H1 (cell line): ENCODE data around the gene CUBN. TPM values are rescaled to one million over a fixed set of nuclear protein-coding genes. Genes with fewer than 3 reads are reported as not detected.

Experiments
- CTCF ChIA-PET: fragments of 300-600 bp; sonication (Branson Sonifier 250); formaldehyde crosslinking; loops from one replicate; lab custom pipeline; 2021; ENCODE audit not compliant: partially characterized antibody; lab: Charles Lee
- POLR2A ChIA-PET: fragments of 300-600 bp; sonication (Branson Sonifier 250); formaldehyde crosslinking; loops from one replicate; lab custom pipeline; 2021; ENCODE audit warnings: inconsistent platforms; ENCODE audit not compliant: partially characterized antibody; lab: Charles Lee
- DNase-seq, 2 experiments: peaks; one replicate each; pipeline versions ENCODE4 v3.0.0 to v3.0.0-alpha.2; 2010 to 2022; ENCODE audit warnings: low spot score in 2 of 2, low read depth in 1 of 2, mixed read lengths in 1 of 2
- FAIRE-seq: peaks from 2 replicates; lab custom pipeline; 2011; peaks lifted over from hg19 to GRCh38; lab: Jason Lieb, UNC
- H2AFZ ChIP-seq: 2 replicates; pipeline ENCODE4 v1.8.1; 2012; ENCODE audit warnings: low read length, inconsistent platforms
- H2AK5ac ChIP-seq: 2 replicates; pipeline ENCODE4 v1.6.1; 2013; ENCODE audit warnings: low read depth, low read length
- H2BK120ac ChIP-seq: replicated peaks from 2 replicates; pipeline ENCODE3; 2013; ENCODE audit warnings: low read depth, low read length, inconsistent platforms
- H2BK12ac ChIP-seq: 2 replicates; pipeline ENCODE4 v1.6.1; 2013; ENCODE audit warnings: low read depth, low read length
- H2BK15ac ChIP-seq: 2 replicates; pipeline ENCODE4 v1.6.1; 2013; ENCODE audit warnings: low read length
- H2BK20ac ChIP-seq: 2 replicates; pipeline ENCODE4 v1.6.1; 2013; ENCODE audit warnings: low read length
- H2BK5ac ChIP-seq: 2 replicates; pipeline ENCODE4 v1.6.1; 2013; ENCODE audit warnings: low read depth, low read length
- H3K14ac ChIP-seq: 2 replicates; pipeline ENCODE4 v1.6.1; 2013; ENCODE audit warnings: inconsistent platforms; ENCODE audit not compliant: insufficient read length
- H3K18ac ChIP-seq: 2 replicates; pipeline ENCODE4 v1.6.1; 2013; ENCODE audit warnings: low read length; ENCODE audit errors: extremely low read depth
- H3K23ac ChIP-seq: 2 replicates; pipeline ENCODE4 v1.6.1; 2013; ENCODE audit warnings: inconsistent platforms; ENCODE audit not compliant: insufficient read length
- H3K23me2 ChIP-seq: 2 replicates; pipeline ENCODE4 v1.6.1; 2013; ENCODE audit warnings: low read depth, low read length
- H3K27ac ChIP-seq: 2 replicates; pipeline ENCODE4 v1.6.1; 2011; ENCODE audit warnings: low read depth, low read length, inconsistent platforms
- H3K27me3 ChIP-seq, 4 experiments: replicated peaks in 1 of 4; 1 replicate in 1 of 4; 2 replicates in 3 of 4; pipeline versions ENCODE4 v1.6.1 to v1.8.1; 2011 to 2013; ENCODE audit warnings: low read length in 3 of 4, mild to moderate bottlenecking in 3 of 4, inconsistent platforms in 2 of 4, mixed read lengths in 2 of 4, moderate library complexity in 1 of 4; ENCODE audit not compliant: control insufficient read depth in 3 of 4, insufficient read depth in 3 of 4; ENCODE audit errors: extremely low read depth in 1 of 4
- H3K36me3 ChIP-seq, 4 experiments: 2 replicates each; pipeline versions ENCODE4 v1.6.1 to v1.8.1; 2011 to 2013; ENCODE audit warnings: mild to moderate bottlenecking in 4 of 4, low read length in 3 of 4, moderate library complexity in 2 of 4, control low read depth in 1 of 4, inconsistent platforms in 1 of 4; ENCODE audit not compliant: insufficient read depth in 4 of 4, control insufficient read depth in 2 of 4
- H3K4ac ChIP-seq: replicated peaks from 2 replicates; pipeline ENCODE3; 2013; ENCODE audit warnings: low read length, low read depth, mixed read lengths, inconsistent platforms; ENCODE audit not compliant: insufficient read length
- H3K4me1 ChIP-seq, 4 experiments: replicated peaks in 1 of 4; 1 replicate in 1 of 4; 2 replicates in 3 of 4; pipeline versions ENCODE4 v1.6.1 to v1.8.1; 2011 to 2013; ENCODE audit warnings: low read length in 3 of 4, inconsistent platforms in 2 of 4, mixed read lengths in 1 of 4; ENCODE audit not compliant: insufficient read depth in 4 of 4, control insufficient read depth in 3 of 4
- H3K4me2 ChIP-seq, 2 experiments: 2 replicates each; pipeline versions ENCODE4 v1.6.1 to v1.8.1; 2011 to 2013; ENCODE audit warnings: low read depth in 2 of 2, low read length in 2 of 2, control low read depth in 1 of 2, inconsistent platforms in 1 of 2, mild to moderate bottlenecking in 1 of 2; ENCODE audit not compliant: insufficient read depth in 1 of 2
- H3K4me3 ChIP-seq, 4 experiments: fragments of 200-600, 300-600 bp in 1 of 4; sonication (generic), shearing (Covaris generic), sonication (Bioruptor Twin) in 1 of 4; 2 replicates each; pipeline versions ENCODE4 v1.5.1 to v1.8.1; 2011 to 2016; ENCODE audit warnings: low read length in 4 of 4, low read depth in 3 of 4, control low read depth in 2 of 4, inconsistent platforms in 2 of 4, mild to moderate bottlenecking in 2 of 4, mixed read lengths in 1 of 4, moderate library complexity in 1 of 4; ENCODE audit not compliant: insufficient read depth in 2 of 4; ENCODE audit errors: extremely low read depth in 1 of 4
- H3K56ac ChIP-seq: replicated peaks from 2 replicates; pipeline ENCODE3; 2013; ENCODE audit warnings: low read depth, mild to moderate bottlenecking, mixed read lengths, low read length, inconsistent platforms; ENCODE audit not compliant: insufficient read length
- H3K79me1 ChIP-seq: 2 replicates; pipeline ENCODE4 v1.6.1; 2013; ENCODE audit warnings: low read depth, low read length, control low read depth
- H3K79me2 ChIP-seq, 2 experiments: 2 replicates each; pipeline versions ENCODE4 v1.6.1 to v1.8.1; 2012 to 2013; ENCODE audit warnings: low read length in 2 of 2, mild to moderate bottlenecking in 2 of 2, inconsistent platforms in 1 of 2; ENCODE audit not compliant: insufficient read depth in 2 of 2, control insufficient read depth in 1 of 2
- H3K9ac ChIP-seq, 4 experiments: replicated peaks in 1 of 4; 1 replicate in 1 of 4; 2 replicates in 3 of 4; pipeline versions ENCODE4 v1.6.1 to v1.8.1; 2011 to 2013; ENCODE audit warnings: low read depth in 3 of 4, low read length in 3 of 4, control low read depth in 2 of 4, mild to moderate bottlenecking in 2 of 4, moderate library complexity in 2 of 4, inconsistent platforms in 1 of 4; ENCODE audit errors: extremely low read depth in 1 of 4
- H3K9me3 ChIP-seq, 2 experiments: 2 replicates each; pipeline versions ENCODE4 v1.6.1 to v1.8.1; 2012 to 2013; ENCODE audit warnings: mild to moderate bottlenecking in 2 of 2, moderate library complexity in 2 of 2, control low read depth in 1 of 2, inconsistent platforms in 1 of 2, low read depth in 1 of 2, low read length in 1 of 2, mixed read lengths in 1 of 2; ENCODE audit not compliant: insufficient read depth in 2 of 2
- H4K20me1 ChIP-seq, 2 experiments: replicated peaks in 1 of 2; 2 replicates each; pipeline versions ENCODE3 to v1.8.1; 2011 to 2013; ENCODE audit warnings: inconsistent platforms in 2 of 2, low read length in 2 of 2, mild to moderate bottlenecking in 1 of 2; ENCODE audit not compliant: insufficient read depth in 2 of 2, control insufficient read depth in 1 of 2
- H4K5ac ChIP-seq: 2 replicates; pipeline ENCODE4 v1.6.1; 2013; ENCODE audit warnings: low read length, low read depth, mixed read lengths, inconsistent platforms; ENCODE audit not compliant: insufficient read length
- H4K8ac ChIP-seq: 2 replicates; pipeline ENCODE4 v1.8.0; 2013; ENCODE audit warnings: mild to moderate bottlenecking, moderate library complexity, low read length, inconsistent platforms; ENCODE audit not compliant: insufficient read depth; ENCODE audit errors: extremely low read depth
- H4K91ac ChIP-seq: replicated peaks from 2 replicates; pipeline ENCODE3; 2013; ENCODE audit warnings: low read length, mixed read lengths, inconsistent platforms; ENCODE audit not compliant: insufficient read length
- POLR2A ChIP-seq, 2 experiments: IDR thresholded peaks; 1 replicate in 1 of 2; 2 replicates in 1 of 2; pipeline ENCODE4 v1.6.1; 2011; ENCODE audit warnings: low read depth in 2 of 2, low read length in 2 of 2, mild to moderate bottlenecking in 2 of 2; ENCODE audit errors: control extremely low read depth in 1 of 2
- WGBS, 2 experiments: shearing (Covaris generic) in 1 of 2; methylation state at CpG; one replicate each; pipeline versions ENCODE4 v1.1.6 to v1.1.7; 2013 to 2015; ENCODE audit warnings: low lambda C conversion rate in 2 of 2, mixed read lengths in 2 of 2, inconsistent platforms in 1 of 2, low coverage in 1 of 2, missing lambda C conversion rate in 1 of 2; ENCODE audit not compliant: insufficient replicate concordance in 2 of 2, insufficient coverage in 1 of 2, insufficient read length in 1 of 2; ENCODE audit errors: extremely low coverage in 1 of 2, missing lambda C conversion rate in 1 of 2; 5-methylcytosine and 5-hydroxymethylcytosine counted together
- polyA plus RNA-seq, 7 experiments: library from polyadenylated mRNA; depleted of rRNA in 3 of 7; stranded (reverse) in 5 of 7; unstranded in 2 of 7; fragments of >200 nt in 5 of 7; fragments of 200-250 nt in 2 of 7; gene quantifications; 1 replicate in 5 of 7; 2 replicates in 1 of 7; 4 replicates in 1 of 7; pipeline versions ENCODE4 v1.2.1 to v1.2.3, GENCODE V29; 2011 to 2013; ENCODE audit warnings: missing spikeins in 2 of 7, mixed read lengths in 2 of 7
- total RNA-seq: library from RNA; stranded (reverse); fragmentation: NEBNext Ultra II Directional; extraction: Animal tissue kit (Norgen Biotek cat#: 25700); gene quantifications from 2 replicates; pipeline ENCODE4 v1.2.1, GENCODE V29; 2021

Gene CUBN
- total and polyA plus RNA-seq, 2 of the 8 experiments (the other 6 are each of a cell fraction or from before 2014, with no cell fraction given) = 0.04 to 0.08 TPM

DNA sequence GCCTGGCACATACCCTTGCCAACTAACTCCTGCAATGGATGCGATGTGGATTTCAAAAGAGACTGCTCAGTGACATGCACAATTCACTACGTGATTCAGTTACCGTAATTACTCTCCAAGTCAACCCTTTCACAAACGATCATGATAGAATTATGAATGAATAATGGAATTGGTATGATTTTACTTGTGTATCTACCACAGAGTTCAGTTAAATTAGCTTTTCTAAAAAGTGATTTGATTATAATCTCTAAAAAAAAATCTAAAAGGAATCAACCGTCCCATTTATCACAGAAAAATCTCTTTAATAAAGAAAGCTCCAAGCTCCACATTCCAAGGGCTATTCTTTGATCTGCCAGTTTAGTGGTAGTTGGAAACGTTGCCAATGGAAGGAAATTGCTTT, 282.0 kb downstream of the CUBN start:
- H2BK15ac ChIP-seq = no peak overlapping the region
- ChIA-PET CTCF (interaction anchor here (0.6 to 2.3 kb wide), 4 partner anchors 10 to 1334 kb away, joined by 3 to 9 read pairs (median 4); no protein-coding TSS in a partner anchor), POLR2A (no interaction called here)
- no peak for DNase-seq
- no peaks in the 10 kb centered on the region for H3K27me3 ChIP-seq
- no peaks in the 10 kb centered on the region for H3K9me3 ChIP-seq
- H2BK5ac ChIP-seq = no peak overlapping the region
- H2BK12ac ChIP-seq = no peak overlapping the region
- H4K20me1 ChIP-seq = no peaks in the 10 kb centered on the region
- no peak overlapping the region for H3K4me2 ChIP-seq
- H3K9ac ChIP-seq = no peak overlapping the region
- no peak overlapping the region for H3K23ac ChIP-seq
- H3K79me2 ChIP-seq = no peaks in the 10 kb centered on the region
- H3K79me1 ChIP-seq = no peaks in the 10 kb centered on the region
- H2AFZ ChIP-seq = no peak overlapping the region
- no peak overlapping the region for H4K8ac ChIP-seq
- no peak overlapping the region for H2BK120ac ChIP-seq
- no peak overlapping the region for H3K4ac ChIP-seq
- no peaks in the 10 kb centered on the region; a peak in 1 of 7 replicates for H3K4me1 ChIP-seq
- no peak overlapping the region for H4K5ac ChIP-seq
- no peak for FAIRE-seq
- no peak overlapping the region for H3K14ac ChIP-seq
- no peak overlapping the region for H3K56ac ChIP-seq
- H2AK5ac ChIP-seq = no peak overlapping the region
- no peak overlapping the region for H3K18ac ChIP-seq
- no peak overlapping the region for H3K27ac ChIP-seq
- no peak overlapping the region for H3K4me3 ChIP-seq
- no peaks in the 10 kb centered on the region; the same call in 1 of the 2 replicates for H3K23me2 ChIP-seq
- no peaks in the 10 kb centered on the region for H3K36me3 ChIP-seq
- H4K91ac ChIP-seq = no peak overlapping the region
- WGBS, 2 experiments = 92% methylated on average over 6 of the region's 6 CpGs; no CpG with 5 or more reads in 1 of the 2 experiments
- H2BK20ac ChIP-seq = no peak overlapping the region
- no peak for TF ChIP-seq POLR2A (IDR thresholded peaks at IDR 0.05; ENCODE audit: control extremely low read depth in 1 of 2, low read depth in 2 of 2, low read length in 2 of 2)
